GM21423 (cell line): Measurements from ENCODE around the gene MAPK8.

Experiments
- ATAC-seq: cut with Tn5 transposase; IDR thresholded peaks from one replicate; pipeline ENCODE4 v1.9.1; 2021; ENCODE audit warnings: mild to moderate bottlenecking, moderate library complexity; ENCODE audit not compliant: unreplicated experiment

Gene MAPK8

DNA sequence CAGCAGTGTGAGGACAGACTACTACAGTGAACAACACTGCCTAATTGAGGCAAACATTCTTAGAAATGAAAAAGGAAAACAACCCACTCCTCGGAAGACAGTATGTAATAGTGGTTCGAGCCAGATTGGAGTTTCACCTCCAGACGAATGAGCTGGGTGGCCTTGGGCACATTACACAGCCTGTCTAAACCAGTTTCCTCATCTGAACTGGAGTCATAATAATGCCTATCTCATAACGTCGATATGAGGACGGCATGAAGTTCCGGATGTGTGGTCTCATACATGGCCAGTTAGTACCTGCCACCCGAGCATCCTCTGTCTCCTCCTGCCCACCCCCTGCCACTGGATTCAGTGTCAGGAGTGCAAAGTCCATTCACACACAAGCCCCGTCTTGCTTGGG is 16.2 kb upstream of the MAPK8 start:
- no peak for ATAC-seq

DNA sequence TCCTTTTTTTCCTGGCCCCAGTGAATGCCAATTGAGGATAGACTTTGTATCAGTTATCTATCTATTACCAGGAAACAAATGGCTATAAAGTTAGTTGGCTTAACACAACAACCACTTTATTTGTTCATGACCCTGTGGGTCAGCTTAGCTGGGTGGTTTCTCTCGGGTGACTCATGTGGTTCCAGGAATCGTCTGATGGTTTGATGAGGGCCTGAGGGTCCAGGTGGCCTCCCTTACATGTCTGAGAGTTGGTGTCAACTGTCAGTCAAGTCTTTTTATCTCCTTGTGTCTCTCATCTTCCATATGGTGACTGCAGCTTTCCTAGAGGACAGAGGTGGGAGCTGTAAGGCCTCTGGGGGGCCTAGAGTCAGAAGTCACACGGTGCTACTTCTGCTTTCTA is 15.3 kb upstream of the MAPK8 start:
- no peak for ATAC-seq

DNA sequence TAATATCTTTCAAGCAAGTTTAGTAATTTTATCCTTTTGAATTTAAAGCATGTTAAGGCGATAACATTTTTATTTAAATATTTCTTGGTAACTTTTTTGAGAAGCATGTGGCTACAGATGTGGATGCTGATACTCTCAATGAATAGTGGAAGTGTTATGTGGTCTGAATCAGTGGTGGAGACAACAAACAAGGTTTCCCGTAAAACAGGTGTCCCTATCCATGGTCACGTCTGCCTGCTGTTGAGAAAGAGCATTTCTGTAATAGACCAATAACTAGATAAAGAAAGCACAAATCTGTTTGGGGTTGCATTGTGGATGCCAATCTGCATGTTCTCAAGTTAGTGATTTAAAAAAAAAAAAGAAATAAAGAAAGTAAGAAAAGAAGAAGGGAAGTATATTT is 13.9 kb upstream of the MAPK8 start:
- no peak for ATAC-seq

DNA sequence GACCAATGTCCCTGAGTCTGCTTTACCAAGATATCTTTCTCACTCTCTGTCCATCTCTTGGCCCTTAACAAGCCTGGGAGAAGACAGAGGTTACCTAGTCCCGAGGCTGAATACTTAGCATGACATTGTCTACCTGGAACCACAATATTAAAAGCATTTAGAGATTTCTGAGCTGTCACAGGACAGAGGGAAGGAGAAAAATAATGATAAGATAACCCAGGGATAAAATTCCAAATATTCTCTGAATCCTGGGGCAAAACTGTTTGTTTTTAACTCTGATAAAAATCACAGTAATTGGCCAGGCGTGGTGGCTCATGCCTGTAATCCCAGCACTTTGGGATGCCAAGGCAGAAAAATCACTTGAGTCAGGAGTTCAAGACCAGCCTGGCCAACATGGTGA is 12.0 kb upstream of the MAPK8 start:
- ATAC-seq = no peak

DNA sequence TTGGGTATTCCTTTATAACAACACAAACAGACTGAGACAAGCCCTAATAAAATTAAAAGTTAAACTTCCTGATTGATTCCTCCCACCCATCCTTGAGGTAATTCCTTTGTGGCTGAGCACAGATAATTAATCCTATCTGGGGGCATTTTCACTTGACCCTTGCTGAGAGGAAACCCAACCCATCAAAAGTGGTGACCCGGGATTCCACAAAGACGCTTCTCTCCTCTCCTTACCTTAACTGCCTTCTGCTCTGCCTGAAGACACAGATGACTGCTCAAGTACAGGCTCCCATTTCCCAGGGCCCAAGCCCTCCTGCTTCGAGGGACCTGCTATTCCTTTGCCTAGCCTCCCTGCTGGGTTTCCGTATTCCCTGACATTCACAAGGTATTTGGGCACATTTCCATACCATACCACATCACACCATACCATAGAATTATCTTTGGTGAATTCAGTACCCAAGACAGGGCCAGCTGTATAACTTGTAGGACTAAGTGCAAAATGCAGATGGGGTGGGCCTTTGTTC is 9.8 kb upstream of the MAPK8 start:
- ATAC-seq = no peak

DNA sequence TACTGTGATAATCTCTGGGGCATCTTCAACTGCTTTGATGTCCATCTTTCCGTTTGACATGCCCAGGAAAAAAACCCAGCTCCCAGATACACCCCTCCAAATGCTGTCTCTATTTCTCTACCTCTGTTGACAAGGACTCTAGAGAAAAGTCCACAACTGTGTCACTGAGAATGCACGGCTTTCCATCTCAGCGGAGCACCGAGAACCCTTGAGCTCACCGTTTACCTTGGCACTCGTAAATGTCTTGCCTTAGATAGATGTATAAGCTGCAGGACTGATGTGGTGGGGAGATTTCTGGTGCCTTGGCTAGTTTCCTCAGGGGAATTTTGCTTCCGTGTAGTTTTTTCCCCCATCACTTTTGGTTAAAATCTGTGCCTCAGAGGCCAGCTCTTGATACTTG is 7.4 kb upstream of the MAPK8 start:
- no peak for ATAC-seq

DNA sequence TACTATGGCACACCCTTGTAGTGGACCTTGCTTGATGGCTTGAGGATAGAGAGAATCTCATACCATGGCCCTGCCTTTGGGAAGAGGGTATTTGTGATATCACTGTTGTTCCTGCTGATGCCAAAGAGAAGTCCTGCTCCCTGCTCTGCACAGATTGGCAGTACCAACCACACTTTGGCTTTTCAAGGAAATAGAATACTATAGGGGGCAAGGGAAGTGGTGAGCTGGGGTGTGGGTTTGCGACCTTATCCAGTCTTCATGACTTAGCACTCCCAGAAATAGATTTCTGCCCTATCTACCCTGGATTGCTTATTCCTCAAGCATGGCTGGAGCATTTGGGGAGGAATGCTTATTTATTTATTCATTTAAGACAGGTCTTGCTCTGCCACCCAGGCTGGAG is 6.8 kb upstream of the MAPK8 start:
- no peak for ATAC-seq

DNA sequence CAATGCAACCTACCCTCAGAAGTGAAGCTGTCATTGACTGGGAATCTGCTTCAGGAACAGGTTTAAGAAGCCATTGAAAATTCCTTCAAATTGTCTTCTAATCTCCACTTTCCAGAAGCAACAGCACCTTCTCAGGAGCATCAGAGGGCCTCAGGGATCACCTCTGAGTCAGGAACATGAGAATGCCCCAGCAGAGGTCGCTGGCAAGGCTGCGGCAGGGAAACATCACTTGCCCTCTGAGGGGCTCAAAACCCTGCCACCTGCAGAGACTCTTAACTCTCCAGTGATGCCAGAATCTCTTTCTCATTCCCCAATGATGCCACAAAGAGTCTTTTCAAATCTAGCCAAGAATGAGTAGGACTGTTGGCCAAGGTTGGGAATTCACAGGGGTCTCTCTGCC is 5.9 kb upstream of the MAPK8 start:
- ATAC-seq = no peak

DNA sequence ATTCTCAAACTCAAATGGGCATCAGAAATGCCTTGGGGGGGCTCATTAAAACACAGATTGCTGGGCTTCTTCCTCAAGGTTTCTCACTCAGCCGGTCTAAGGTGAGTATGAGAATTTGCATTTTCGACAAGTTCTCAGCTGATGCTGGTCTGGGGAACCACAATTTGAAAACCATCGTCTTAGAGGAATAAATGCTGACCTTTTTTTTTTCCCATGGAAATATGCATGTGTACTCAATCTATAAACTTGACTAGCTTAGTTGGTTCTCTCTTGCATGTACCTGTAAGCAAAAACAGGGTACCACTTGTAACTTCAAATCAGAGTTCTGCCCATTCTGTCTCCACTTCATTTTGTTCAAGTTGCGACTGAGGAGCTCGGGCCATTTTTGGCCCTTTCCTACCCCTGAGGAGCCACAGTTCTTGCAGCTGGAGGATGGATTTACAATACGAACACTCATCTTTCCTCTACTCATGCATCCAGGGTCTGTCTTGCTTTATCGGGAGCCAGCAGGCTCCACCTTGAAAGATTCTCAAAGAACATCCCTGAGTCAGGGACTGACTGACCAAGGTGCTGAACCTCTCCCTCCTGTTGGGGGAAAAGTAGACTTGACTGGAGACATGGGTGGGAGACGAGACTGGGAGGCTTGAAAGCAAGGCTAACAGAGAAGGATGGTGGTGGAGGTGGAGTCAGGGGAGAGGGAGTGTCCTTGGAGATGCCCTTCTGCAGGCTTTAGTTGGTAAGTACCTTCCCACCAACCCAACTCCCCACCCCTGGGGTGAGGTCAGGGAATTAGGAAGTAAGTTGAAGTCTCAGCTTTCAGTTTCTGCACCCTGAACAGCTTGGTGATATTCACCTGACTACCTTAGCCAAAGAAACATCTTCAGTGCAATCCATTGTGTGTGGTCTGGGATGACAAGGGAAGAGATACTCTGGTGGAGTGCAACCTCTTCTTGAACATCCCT is 3.7 kb upstream of the MAPK8 start:
- no peak for ATAC-seq

DNA sequence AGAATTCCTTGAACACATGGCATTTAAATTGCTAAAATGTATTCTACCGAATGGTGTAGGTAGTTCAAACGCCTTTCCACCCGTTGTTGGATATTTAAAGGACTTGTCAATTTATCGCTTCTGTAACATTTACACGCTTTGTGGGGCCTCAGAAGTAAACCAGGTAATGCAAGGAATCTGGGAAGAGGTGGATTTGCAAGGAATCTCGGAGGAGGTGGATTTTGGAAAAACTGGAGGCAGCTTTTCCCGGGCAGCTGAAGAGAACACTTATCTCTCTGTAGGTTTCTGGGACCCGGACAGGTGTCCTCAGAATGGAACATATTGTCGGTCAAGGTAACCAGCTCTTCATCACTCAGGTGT is 592 bp upstream of the MAPK8 start:
- ATAC-seq = no peak

DNA sequence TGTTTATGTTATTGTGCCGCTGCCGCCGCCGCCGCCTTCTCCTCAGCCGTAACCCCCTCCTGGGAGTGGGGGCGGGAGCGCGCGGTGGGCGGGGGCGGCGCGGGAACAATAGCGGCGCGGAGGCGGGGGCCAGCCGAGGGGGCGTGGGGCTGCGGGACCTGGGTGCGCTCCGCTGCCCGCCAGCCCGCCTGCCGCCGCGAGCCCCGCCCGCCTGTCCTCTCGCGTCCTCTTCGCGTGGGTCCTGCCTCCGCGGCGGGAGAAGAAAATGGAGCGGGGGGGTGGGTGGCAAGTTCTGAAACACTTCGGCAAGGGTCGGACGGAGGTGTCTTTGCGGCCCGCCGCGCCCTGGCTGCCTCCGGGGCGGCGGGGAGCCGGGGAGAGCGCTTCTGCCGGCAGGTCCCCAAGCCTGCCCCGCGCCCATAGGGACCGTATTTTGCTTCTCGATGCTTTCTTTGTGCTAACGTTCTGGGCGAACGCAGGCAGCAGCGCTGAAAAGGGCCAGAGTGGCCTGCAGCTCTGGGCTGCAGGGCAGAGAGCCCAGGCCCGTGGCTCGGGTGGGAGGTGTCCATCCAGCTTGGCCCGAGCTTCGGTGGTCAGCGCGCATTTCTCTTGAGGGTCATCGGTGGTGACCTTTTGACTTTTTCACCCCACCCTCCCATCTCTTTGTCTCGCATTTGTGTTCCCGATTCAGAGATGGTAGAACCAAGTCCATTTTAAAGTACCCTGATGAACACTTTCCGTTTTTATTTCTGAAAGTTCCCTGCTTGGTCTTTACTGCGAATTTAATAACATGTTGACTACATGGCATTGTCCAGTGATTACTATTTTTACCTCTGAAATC is 613 bp downstream of the MAPK8 start:
- ATAC-seq = peak; percentile 24

DNA sequence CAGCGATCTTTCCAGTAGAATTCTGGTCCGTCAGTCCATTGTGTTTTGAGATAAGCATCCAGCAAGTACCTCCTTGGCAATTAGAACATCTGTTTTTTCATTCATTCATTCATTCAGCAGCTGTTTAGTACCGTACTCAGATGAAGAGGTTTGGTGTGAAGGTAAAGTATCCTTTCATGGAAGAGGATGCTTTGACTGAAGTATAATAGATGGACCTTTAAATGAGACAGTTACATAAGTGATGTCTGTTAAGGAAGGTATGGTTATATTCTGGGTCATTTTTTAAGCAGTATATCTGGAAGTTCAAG is 1.2 kb downstream of the MAPK8 start:
- no peak for ATAC-seq

DNA sequence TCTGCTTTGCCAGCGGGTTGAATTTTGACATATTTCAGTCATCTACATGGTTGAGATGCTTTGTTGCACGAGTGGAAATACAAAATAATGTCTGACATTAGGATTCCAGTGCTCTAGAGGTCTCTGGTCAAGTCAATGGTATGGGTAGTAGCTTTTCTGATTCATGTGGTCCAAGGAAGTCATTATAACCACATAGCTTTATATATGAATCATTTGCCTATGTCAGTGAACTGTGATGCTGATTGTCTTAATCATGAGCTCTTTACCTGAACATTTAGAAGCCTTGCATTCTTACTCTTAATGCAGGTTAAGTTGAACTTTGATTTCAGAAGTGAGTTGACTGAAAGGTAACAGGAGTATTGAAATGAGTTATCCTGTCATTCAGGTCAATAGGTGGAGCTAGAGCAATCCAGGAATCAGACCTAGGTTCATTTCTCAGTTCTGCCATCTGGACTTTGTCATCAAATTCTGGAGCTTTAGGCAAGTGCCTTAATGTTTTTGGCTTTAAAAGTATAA is 3.3 kb downstream of the MAPK8 start:
- ATAC-seq = no peak

DNA sequence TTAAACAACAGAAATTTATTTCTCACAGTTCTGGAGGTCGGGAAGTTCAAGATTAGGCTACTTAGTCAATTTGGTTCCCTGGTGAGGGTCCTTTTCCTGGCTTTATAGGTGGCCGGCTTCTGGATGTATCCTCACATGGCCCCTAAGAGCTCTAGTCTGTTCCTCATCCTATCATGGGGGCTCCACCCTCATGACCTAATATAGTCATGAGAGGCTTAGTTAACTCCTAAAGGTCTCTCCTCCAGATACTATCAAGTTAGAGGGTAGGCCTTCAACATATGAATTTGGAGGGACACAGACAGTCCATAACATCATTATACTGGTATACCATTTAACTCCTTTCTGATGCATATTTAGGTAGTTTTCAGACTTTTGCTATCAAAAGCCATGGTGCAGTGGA is 7.6 kb downstream of the MAPK8 start:
- ATAC-seq = no peak

DNA sequence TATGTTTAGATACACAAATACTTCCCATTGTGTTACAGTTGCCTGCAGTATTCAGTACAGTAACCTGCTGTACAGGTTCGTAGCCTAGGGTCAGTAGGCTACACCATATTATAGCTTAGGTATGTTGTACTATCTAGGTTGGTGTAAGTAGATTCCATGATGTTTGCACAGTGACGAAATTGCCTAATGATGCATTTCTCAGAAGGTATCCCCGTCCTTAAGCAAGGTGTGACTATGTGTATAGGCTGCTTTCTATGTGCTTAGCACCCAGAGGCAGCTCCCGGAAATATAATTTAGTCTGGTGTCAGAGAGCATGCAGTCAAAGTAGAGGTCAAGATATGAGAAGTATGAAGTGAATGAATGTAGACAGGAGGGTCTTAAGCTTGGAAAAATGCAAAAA is 9.8 kb downstream of the MAPK8 start:
- ATAC-seq = no peak

DNA sequence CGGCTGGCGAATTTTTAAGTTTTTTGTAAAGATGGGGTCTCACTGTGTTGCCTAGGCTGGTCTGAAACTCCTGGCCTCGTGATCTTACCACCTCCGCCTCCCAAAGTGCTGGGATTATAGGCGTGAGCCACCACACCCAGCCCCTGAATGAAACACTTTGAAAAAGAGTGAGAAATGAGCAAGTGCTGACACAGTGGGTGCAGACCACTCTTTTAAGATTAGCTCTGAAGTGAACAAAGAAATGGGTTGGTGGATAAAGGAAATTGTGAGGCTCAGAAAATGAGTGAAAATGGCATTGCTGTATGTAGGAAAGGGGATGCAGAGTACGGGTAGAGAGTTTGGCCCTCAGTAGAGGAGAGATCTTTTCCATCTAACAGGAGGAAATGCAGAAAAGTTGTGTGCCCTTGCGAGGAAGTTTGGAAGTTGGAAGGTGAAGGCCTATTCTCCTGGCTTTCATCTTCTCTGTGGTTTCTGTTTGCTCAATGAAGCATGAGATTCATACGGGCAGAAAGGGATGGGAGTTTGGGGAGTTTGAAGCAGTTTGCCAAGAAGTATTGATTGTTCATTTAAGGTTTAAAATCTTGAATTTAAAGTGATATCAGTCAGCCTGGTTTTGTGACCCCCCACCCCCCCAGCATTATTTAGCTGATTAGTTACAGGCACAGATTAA is 11.0 kb downstream of the MAPK8 start:
- no peak for ATAC-seq

DNA sequence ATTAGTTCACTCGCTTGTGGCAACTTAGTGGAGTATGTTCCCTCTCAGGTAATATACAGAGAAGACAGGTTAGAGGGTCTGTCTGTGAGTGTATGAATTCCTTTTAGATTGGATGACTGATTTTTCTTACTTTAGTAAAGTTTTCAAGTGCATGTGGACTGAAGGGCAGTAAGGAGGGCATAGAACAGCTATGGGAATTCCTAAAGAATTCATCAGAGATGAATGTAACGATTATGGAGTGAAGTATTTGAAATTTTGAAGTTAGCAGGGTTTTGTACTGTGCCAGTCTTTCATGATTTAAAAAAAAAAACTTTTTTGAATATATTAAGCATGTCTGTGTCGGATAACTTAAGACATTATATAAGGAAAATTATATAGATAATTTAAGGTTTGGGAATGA is 15.5 kb downstream of the MAPK8 start:
- ATAC-seq = no peak

DNA sequence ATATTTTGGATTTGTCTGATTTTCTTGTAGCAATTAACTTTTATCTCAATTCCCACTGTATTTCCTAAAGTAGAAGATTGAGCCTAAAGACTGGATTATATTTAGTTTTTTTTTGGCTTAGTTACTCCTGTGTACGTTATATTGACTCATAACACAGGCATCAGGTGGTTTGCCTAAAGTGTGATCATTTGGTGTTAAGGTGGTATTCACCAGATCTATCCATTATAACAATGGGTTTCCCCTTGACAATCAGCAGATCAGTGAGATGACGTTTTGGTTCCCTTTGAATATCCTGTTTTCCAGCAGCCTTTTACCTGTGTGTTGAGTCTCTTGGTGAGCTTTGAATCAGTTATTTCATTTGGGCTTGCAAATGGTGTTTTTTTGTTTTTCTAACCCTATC is 18.1 kb downstream of the MAPK8 start:
- no peak for ATAC-seq

DNA sequence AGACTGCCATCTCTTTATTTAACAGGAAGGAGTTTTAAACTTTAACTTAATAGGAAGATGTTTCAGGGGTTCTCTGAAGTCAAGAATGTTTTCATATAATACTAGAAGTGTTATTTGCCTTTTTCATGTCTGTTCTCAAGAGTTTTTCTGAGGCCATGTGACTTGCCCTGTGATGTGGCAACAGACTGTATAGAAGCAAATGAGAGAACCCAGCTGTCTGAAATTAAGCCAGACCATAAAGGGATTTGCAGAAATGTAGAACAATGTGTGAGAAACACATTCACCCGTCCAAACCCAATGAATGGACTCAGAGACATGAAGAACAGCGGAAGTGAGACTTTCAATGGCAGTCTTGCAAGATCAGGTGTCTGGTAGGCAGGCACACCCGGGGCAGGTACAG is 23.8 kb downstream of the MAPK8 start:
- ATAC-seq = no peak

DNA sequence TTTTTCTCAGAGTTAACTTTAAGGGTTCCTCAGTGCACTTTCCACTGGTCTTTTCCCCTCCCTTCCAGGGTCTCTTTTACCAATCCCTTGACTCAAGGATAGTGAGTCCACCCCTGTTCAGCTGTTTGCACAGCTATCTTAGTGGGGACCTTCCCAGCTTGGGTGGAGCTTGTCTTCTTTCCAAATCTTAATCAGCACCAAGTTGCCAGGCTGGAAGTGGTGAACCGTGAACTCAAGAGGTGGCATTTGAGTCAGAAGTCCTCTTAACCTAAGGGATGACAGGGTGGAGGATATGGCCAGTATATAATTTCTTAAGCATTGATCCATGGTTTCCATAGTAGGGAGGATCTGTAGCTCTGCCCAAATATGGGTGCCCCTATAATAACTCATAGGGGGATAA is 25.0 kb downstream of the MAPK8 start:
- no peak for ATAC-seq

DNA sequence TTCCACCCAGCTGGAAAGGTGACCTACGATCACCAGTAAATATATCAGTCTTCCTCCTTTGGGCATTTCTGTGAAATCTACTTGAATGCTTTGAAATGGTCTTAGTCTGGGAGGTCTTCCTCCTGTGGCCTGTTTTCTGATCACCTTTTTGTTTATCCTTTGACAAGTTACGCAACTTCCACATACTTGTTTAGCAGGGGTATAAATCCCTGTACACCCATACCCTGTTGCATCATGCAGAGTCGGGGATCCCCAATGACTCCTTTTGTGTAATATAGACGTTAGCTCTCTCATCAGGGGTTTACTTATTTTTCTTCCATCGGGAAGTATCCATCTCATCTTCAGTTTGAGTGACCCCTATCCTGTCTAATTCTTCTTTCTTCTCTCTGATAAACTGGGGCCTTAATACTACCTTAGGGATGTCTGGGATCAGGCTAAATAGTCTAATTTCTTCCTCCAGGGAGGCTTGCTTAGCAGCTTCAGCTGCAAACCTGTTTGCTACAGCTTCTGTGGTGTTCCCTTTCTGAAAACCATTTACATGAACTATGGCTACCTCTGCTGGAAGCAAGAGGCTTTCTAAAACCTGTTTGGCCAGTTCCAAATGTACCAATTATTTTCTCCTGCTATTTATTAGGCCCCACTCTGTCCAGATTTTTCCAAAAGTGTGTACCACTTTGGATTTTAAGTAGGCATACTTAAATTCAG is 25.8 kb downstream of the MAPK8 start:
- no peak for ATAC-seq
